H1 (cell line): ENCODE measurements around the gene ZNF576. TPM values are rescaled to one million over a fixed set of nuclear protein-coding genes. Genes with fewer than 3 reads are reported as not detected.

ENCODE experiments used
- CTCF ChIA-PET: fragments of 300-600 bp; sonication (Branson Sonifier 250); formaldehyde crosslinking; loops from one replicate; lab custom pipeline; 2021; ENCODE audit not compliant: partially characterized antibody; lab: Charles Lee
- POLR2A ChIA-PET: fragments of 300-600 bp; sonication (Branson Sonifier 250); formaldehyde crosslinking; loops from one replicate; lab custom pipeline; 2021; ENCODE audit warnings: inconsistent platforms; ENCODE audit not compliant: partially characterized antibody; lab: Charles Lee
- DNase-seq, 2 experiments: peaks; one replicate each; pipeline versions ENCODE4 v3.0.0 to v3.0.0-alpha.2; 2010 to 2022; ENCODE audit warnings: low spot score in 2 of 2, low read depth in 1 of 2, mixed read lengths in 1 of 2
- FAIRE-seq: peaks from 2 replicates; lab custom pipeline; 2011; peaks lifted over from hg19 to GRCh38; lab: Jason Lieb, UNC
- H2AFZ ChIP-seq: 2 replicates; pipeline ENCODE4 v1.8.1; 2012; ENCODE audit warnings: low read length, inconsistent platforms
- H2AK5ac ChIP-seq: 2 replicates; pipeline ENCODE4 v1.6.1; 2013; ENCODE audit warnings: low read depth, low read length
- H2BK120ac ChIP-seq: replicated peaks from 2 replicates; pipeline ENCODE3; 2013; ENCODE audit warnings: low read depth, low read length, inconsistent platforms
- H2BK12ac ChIP-seq: 2 replicates; pipeline ENCODE4 v1.6.1; 2013; ENCODE audit warnings: low read depth, low read length
- H2BK15ac ChIP-seq: 2 replicates; pipeline ENCODE4 v1.6.1; 2013; ENCODE audit warnings: low read length
- H2BK20ac ChIP-seq: 2 replicates; pipeline ENCODE4 v1.6.1; 2013; ENCODE audit warnings: low read length
- H2BK5ac ChIP-seq: 2 replicates; pipeline ENCODE4 v1.6.1; 2013; ENCODE audit warnings: low read depth, low read length
- H3K14ac ChIP-seq: 2 replicates; pipeline ENCODE4 v1.6.1; 2013; ENCODE audit warnings: inconsistent platforms; ENCODE audit not compliant: insufficient read length
- H3K18ac ChIP-seq: 2 replicates; pipeline ENCODE4 v1.6.1; 2013; ENCODE audit warnings: low read length; ENCODE audit errors: extremely low read depth
- H3K23ac ChIP-seq: 2 replicates; pipeline ENCODE4 v1.6.1; 2013; ENCODE audit warnings: inconsistent platforms; ENCODE audit not compliant: insufficient read length
- H3K23me2 ChIP-seq: 2 replicates; pipeline ENCODE4 v1.6.1; 2013; ENCODE audit warnings: low read depth, low read length
- H3K27ac ChIP-seq: 2 replicates; pipeline ENCODE4 v1.6.1; 2011; ENCODE audit warnings: low read depth, low read length, inconsistent platforms
- H3K27me3 ChIP-seq, 4 experiments: replicated peaks in 1 of 4; 1 replicate in 1 of 4; 2 replicates in 3 of 4; pipeline versions ENCODE4 v1.6.1 to v1.8.1; 2011 to 2013; ENCODE audit warnings: low read length in 3 of 4, mild to moderate bottlenecking in 3 of 4, inconsistent platforms in 2 of 4, mixed read lengths in 2 of 4, moderate library complexity in 1 of 4; ENCODE audit not compliant: control insufficient read depth in 3 of 4, insufficient read depth in 3 of 4; ENCODE audit errors: extremely low read depth in 1 of 4
- H3K36me3 ChIP-seq, 4 experiments: 2 replicates each; pipeline versions ENCODE4 v1.6.1 to v1.8.1; 2011 to 2013; ENCODE audit warnings: mild to moderate bottlenecking in 4 of 4, low read length in 3 of 4, moderate library complexity in 2 of 4, control low read depth in 1 of 4, inconsistent platforms in 1 of 4; ENCODE audit not compliant: insufficient read depth in 4 of 4, control insufficient read depth in 2 of 4
- H3K4ac ChIP-seq: replicated peaks from 2 replicates; pipeline ENCODE3; 2013; ENCODE audit warnings: low read length, low read depth, mixed read lengths, inconsistent platforms; ENCODE audit not compliant: insufficient read length
- H3K4me1 ChIP-seq, 4 experiments: replicated peaks in 1 of 4; 1 replicate in 1 of 4; 2 replicates in 3 of 4; pipeline versions ENCODE4 v1.6.1 to v1.8.1; 2011 to 2013; ENCODE audit warnings: low read length in 3 of 4, inconsistent platforms in 2 of 4, mixed read lengths in 1 of 4; ENCODE audit not compliant: insufficient read depth in 4 of 4, control insufficient read depth in 3 of 4
- H3K4me2 ChIP-seq, 2 experiments: 2 replicates each; pipeline versions ENCODE4 v1.6.1 to v1.8.1; 2011 to 2013; ENCODE audit warnings: low read depth in 2 of 2, low read length in 2 of 2, control low read depth in 1 of 2, inconsistent platforms in 1 of 2, mild to moderate bottlenecking in 1 of 2; ENCODE audit not compliant: insufficient read depth in 1 of 2
- H3K4me3 ChIP-seq, 4 experiments: fragments of 200-600, 300-600 bp in 1 of 4; sonication (generic), shearing (Covaris generic), sonication (Bioruptor Twin) in 1 of 4; 2 replicates each; pipeline versions ENCODE4 v1.5.1 to v1.8.1; 2011 to 2016; ENCODE audit warnings: low read length in 4 of 4, low read depth in 3 of 4, control low read depth in 2 of 4, inconsistent platforms in 2 of 4, mild to moderate bottlenecking in 2 of 4, mixed read lengths in 1 of 4, moderate library complexity in 1 of 4; ENCODE audit not compliant: insufficient read depth in 2 of 4; ENCODE audit errors: extremely low read depth in 1 of 4
- H3K56ac ChIP-seq: replicated peaks from 2 replicates; pipeline ENCODE3; 2013; ENCODE audit warnings: low read depth, mild to moderate bottlenecking, mixed read lengths, low read length, inconsistent platforms; ENCODE audit not compliant: insufficient read length
- H3K79me1 ChIP-seq: 2 replicates; pipeline ENCODE4 v1.6.1; 2013; ENCODE audit warnings: low read depth, low read length, control low read depth
- H3K79me2 ChIP-seq, 2 experiments: 2 replicates each; pipeline versions ENCODE4 v1.6.1 to v1.8.1; 2012 to 2013; ENCODE audit warnings: low read length in 2 of 2, mild to moderate bottlenecking in 2 of 2, inconsistent platforms in 1 of 2; ENCODE audit not compliant: insufficient read depth in 2 of 2, control insufficient read depth in 1 of 2
- H3K9ac ChIP-seq, 4 experiments: replicated peaks in 1 of 4; 1 replicate in 1 of 4; 2 replicates in 3 of 4; pipeline versions ENCODE4 v1.6.1 to v1.8.1; 2011 to 2013; ENCODE audit warnings: low read depth in 3 of 4, low read length in 3 of 4, control low read depth in 2 of 4, mild to moderate bottlenecking in 2 of 4, moderate library complexity in 2 of 4, inconsistent platforms in 1 of 4; ENCODE audit errors: extremely low read depth in 1 of 4
- H3K9me3 ChIP-seq, 2 experiments: 2 replicates each; pipeline versions ENCODE4 v1.6.1 to v1.8.1; 2012 to 2013; ENCODE audit warnings: mild to moderate bottlenecking in 2 of 2, moderate library complexity in 2 of 2, control low read depth in 1 of 2, inconsistent platforms in 1 of 2, low read depth in 1 of 2, low read length in 1 of 2, mixed read lengths in 1 of 2; ENCODE audit not compliant: insufficient read depth in 2 of 2
- H4K20me1 ChIP-seq, 2 experiments: replicated peaks in 1 of 2; 2 replicates each; pipeline versions ENCODE3 to v1.8.1; 2011 to 2013; ENCODE audit warnings: inconsistent platforms in 2 of 2, low read length in 2 of 2, mild to moderate bottlenecking in 1 of 2; ENCODE audit not compliant: insufficient read depth in 2 of 2, control insufficient read depth in 1 of 2
- H4K5ac ChIP-seq: 2 replicates; pipeline ENCODE4 v1.6.1; 2013; ENCODE audit warnings: low read length, low read depth, mixed read lengths, inconsistent platforms; ENCODE audit not compliant: insufficient read length
- H4K8ac ChIP-seq: 2 replicates; pipeline ENCODE4 v1.8.0; 2013; ENCODE audit warnings: mild to moderate bottlenecking, moderate library complexity, low read length, inconsistent platforms; ENCODE audit not compliant: insufficient read depth; ENCODE audit errors: extremely low read depth
- H4K91ac ChIP-seq: replicated peaks from 2 replicates; pipeline ENCODE3; 2013; ENCODE audit warnings: low read length, mixed read lengths, inconsistent platforms; ENCODE audit not compliant: insufficient read length
- BACH1 ChIP-seq: IDR thresholded peaks from 2 replicates; pipeline ENCODE4 v1.6.1; 2012; ENCODE audit warnings: low read length, improper control_type of control experiment
- CREB1 ChIP-seq: IDR thresholded peaks from 2 replicates; pipeline ENCODE4 v1.6.1; 2012; ENCODE audit warnings: inconsistent platforms
- GTF2F1 ChIP-seq: IDR thresholded peaks from 2 replicates; pipeline ENCODE4 v1.6.1; 2012; ENCODE audit warnings: low read depth, low read length, improper control_type of control experiment, borderline replicate concordance
- KDM1A ChIP-seq: fragments of 200-600, 300-600 bp; sonication (generic); IDR thresholded peaks from 2 replicates; pipeline ENCODE4 v1.7.1; 2016; ENCODE audit warnings: mild to moderate bottlenecking, low read length, borderline replicate concordance
- KDM5A ChIP-seq: fragments of 200-600 bp; IDR thresholded peaks from 2 replicates; pipeline ENCODE4 v1.7.1; 2012; ENCODE audit warnings: mild to moderate bottlenecking, low read length, inconsistent platforms, mixed read lengths
- SIN3A ChIP-seq, 2 experiments: IDR thresholded peaks in 1 of 2; conservative IDR thresholded peaks in 1 of 2; 2 replicates each; pipeline ENCODE4 v1.6.1; 2011 to 2012; ENCODE audit warnings: low read length in 2 of 2, improper control_type of control experiment in 1 of 2, low read depth in 1 of 2, mild to moderate bottlenecking in 1 of 2
- SIX5 ChIP-seq: IDR thresholded peaks from 2 replicates; pipeline ENCODE4 v1.6.1; 2011; ENCODE audit warnings: mild to moderate bottlenecking, low read depth, low read length
- TCF12 ChIP-seq: IDR thresholded peaks from 2 replicates; pipeline ENCODE4 v1.6.1; 2011; ENCODE audit warnings: low read depth, mild to moderate bottlenecking, low read length
- WGBS, 2 experiments: shearing (Covaris generic) in 1 of 2; methylation state at CpG; one replicate each; pipeline versions ENCODE4 v1.1.6 to v1.1.7; 2013 to 2015; ENCODE audit warnings: low lambda C conversion rate in 2 of 2, mixed read lengths in 2 of 2, inconsistent platforms in 1 of 2, low coverage in 1 of 2, missing lambda C conversion rate in 1 of 2; ENCODE audit not compliant: insufficient replicate concordance in 2 of 2, insufficient coverage in 1 of 2, insufficient read length in 1 of 2; ENCODE audit errors: extremely low coverage in 1 of 2, missing lambda C conversion rate in 1 of 2; 5-methylcytosine and 5-hydroxymethylcytosine counted together
- polyA plus RNA-seq, 7 experiments: library from polyadenylated mRNA; depleted of rRNA in 3 of 7; stranded (reverse) in 5 of 7; unstranded in 2 of 7; fragments of >200 nt in 5 of 7; fragments of 200-250 nt in 2 of 7; gene quantifications; 1 replicate in 5 of 7; 2 replicates in 1 of 7; 4 replicates in 1 of 7; pipeline versions ENCODE4 v1.2.1 to v1.2.3, GENCODE V29; 2011 to 2013; ENCODE audit warnings: missing spikeins in 2 of 7, mixed read lengths in 2 of 7
- total RNA-seq: library from RNA; stranded (reverse); fragmentation: NEBNext Ultra II Directional; extraction: Animal tissue kit (Norgen Biotek cat#: 25700); gene quantifications from 2 replicates; pipeline ENCODE4 v1.2.1, GENCODE V29; 2021

The ZNF576 gene
- total and polyA plus RNA-seq, 2 of the 8 experiments (the other 6 are each of a cell fraction or from before 2014, with no cell fraction given) = 13.6 to 32.4 TPM

DNA sequence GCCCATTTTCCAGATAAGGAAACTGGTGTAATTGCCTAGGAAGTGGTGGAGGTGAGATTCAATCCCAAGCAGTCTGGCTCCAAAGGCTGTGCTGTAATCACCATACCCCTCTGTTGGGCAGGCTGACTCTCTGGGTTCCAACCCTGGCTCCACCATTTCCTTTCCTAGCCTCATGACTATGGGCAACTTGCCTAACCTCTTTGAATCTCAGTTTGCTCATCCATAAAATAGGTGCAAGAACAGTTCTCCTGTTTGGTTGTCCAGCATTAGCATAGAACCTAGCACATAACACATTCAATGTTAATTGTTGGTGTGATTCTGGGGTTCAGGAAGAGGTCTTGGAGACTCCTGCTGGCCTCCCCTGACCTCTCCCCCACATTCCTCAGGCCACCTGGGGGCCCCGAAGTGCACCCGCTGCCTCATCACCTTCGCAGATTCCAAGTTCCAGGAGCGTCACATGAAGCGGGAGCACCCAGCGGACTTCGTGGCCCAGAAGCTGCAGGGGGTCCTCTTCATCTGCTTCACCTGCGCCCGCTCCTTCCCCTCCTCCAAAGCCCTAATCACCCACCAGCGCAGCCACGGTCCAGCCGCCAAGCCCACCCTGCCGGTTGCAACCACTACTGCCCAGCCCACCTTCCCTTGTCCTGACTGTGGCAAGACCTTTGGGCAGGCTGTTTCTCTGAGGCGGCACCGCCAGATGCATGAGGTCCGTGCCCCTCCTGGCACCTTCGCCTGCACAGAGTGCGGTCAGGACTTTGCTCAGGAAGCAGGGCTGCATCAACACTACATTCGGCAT is 2.2 kb downstream of the ZNF576 start:
- H3K79me2 ChIP-seq = peaks cover 5 to 20% of the 10 kb centered on the region in 2 experiments
- peaks cover 7% of the 10 kb centered on the region; the same call in 1 of the 2 replicates for H3K79me1 ChIP-seq
- H2BK15ac ChIP-seq = no peak overlapping the region
- H3K9me3 ChIP-seq = no peaks in the 10 kb centered on the region
- H3K27ac ChIP-seq = no peak overlapping the region
- H3K23ac ChIP-seq = no peak overlapping the region
- peaks cover 2 to 12% (median 6%) of the 10 kb centered on the region in 4 experiments; a peak in 4 of 8 replicates for H3K36me3 ChIP-seq
- H4K8ac ChIP-seq = no peak overlapping the region; the same call in 1 of the 2 replicates
- no peak overlapping the region for H3K14ac ChIP-seq
- no peak overlapping the region for H4K91ac ChIP-seq
- H3K4me1 ChIP-seq = peaks cover 2 to 6% (median 3%) of the 10 kb centered on the region in 4 experiments; a peak in 6 of 7 replicates
- H2BK20ac ChIP-seq = no peak overlapping the region
- H3K18ac ChIP-seq = no peak overlapping the region
- H3K4me3 ChIP-seq = no peak overlapping the region
- H3K56ac ChIP-seq = no peak overlapping the region
- H2AK5ac ChIP-seq = no peak overlapping the region
- no peak overlapping the region for H4K5ac ChIP-seq
- no peak overlapping the region for H2BK120ac ChIP-seq
- no peaks in the 10 kb centered on the region for H3K27me3 ChIP-seq
- ChIA-PET POLR2A (interaction anchor here (0.6 to 3.1 kb wide), 5 partner anchors 8 to 69 kb away, joined by 3 to 17 read pairs (median 3); no protein-coding TSS in a partner anchor), CTCF (interaction anchor here (0.5 to 6.5 kb wide), 12 partner anchors 9 to 942 kb away, joined by 3 to 92 read pairs (median 5); partner anchors contain the start of gene ZNF575)
- H2AFZ ChIP-seq = no peak overlapping the region
- WGBS, 2 experiments = 87% methylated on average over 17 of the region's 19 CpGs; no CpG with 5 or more reads in 1 of the 2 experiments
- FAIRE-seq = no peak
- no peak for DNase-seq
- peaks cover 16% of the 10 kb centered on the region; the same call in 1 of the 2 replicates for H3K23me2 ChIP-seq
- no peak overlapping the region for H3K9ac ChIP-seq
- H4K20me1 ChIP-seq = peaks cover 0 to 3% of the 10 kb centered on the region in 2 experiments
- H3K4ac ChIP-seq = no peak overlapping the region
- H3K4me2 ChIP-seq = no peak overlapping the region; a peak in 1 of 4 replicates
- no peak overlapping the region for H2BK12ac ChIP-seq
- no peak overlapping the region for H2BK5ac ChIP-seq
- TF ChIP-seq KDM1A (no peak), SIN3A (conservative IDR thresholded peaks at IDR 0.05 in 1 of 2, IDR thresholded peaks at IDR 0.05 in 1 of 2; ENCODE audit: low read depth in 1 of 2, low read length in 2 of 2) (no peak), BACH1 (no peak), KDM5A (no peak), TCF12 (no peak), CREB1 (no peak), GTF2F1 (no peak), SIX5 (no peak)
